GM21381 (cell line): ENCODE data around the gene TRMT2A.

Source experiments
- ATAC-seq: cut with Tn5 transposase; IDR thresholded peaks from one replicate; pipeline ENCODE4 v1.9.1; 2021; ENCODE audit warnings: mild to moderate bottlenecking, moderate library complexity; ENCODE audit not compliant: unreplicated experiment

The TRMT2A gene

DNA sequence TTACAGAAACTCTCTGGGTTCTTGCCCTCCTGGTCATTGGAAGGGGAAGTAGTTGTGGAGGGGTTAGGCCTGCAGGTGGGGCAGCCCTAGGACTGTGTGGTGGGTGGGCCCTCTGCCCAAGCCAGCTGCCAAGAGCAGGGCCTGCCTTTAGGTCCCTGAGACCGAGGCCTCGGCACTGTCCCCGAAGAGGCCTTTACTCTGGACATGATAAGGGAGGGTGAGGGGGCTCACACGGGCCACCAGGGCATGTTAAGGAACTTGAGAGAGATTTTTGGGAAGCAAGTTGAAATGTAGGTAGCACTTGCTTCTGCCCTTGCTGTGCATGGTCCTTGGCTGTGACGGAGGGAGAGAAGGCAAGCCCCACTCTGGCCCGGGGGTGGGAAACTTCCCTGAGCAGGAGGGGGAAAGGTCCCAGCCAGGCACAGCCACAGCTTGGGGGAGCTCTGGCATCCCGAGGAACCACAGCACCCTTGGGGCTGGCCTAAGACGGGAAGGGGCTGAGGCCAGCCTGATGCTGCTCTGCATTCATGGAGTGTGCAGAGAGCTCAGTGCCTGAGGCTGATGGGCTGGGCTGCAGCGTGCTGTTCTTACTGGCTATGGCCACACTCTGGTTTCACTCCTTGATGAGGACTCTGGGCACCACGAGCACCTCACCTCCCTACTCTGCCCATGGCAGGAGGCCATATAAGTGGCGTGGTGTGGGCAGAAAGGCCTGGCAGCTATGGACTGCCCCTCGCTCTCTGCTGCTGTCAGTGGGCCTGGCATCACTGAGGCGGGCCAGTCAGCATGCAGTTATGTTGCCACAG lies 8.9 kb downstream of the TRMT2A start:
- ATAC-seq = no peak

DNA sequence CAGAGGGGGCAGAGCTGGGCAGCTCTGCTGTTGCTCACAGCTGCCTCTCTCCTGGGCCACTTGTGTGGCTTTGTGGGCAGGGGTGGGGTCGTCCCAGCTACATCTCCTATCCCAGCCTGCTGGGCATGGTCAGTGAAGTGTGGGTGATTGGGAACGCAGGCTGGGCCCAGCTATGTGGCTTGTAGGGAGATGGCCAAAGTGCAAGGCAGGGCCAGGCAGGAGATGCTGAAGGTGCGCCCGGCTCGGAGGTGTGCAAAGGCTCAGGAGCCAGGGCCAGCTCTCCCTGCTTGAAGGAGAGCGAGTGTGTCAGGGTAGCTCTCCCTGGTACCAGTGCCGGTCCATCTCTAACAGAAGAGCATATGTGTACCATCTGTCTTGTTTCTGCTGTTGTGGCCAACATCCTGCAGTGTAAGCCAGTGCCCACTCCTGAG lies 9.5 kb downstream of the TRMT2A start:
- ATAC-seq = no peak

DNA sequence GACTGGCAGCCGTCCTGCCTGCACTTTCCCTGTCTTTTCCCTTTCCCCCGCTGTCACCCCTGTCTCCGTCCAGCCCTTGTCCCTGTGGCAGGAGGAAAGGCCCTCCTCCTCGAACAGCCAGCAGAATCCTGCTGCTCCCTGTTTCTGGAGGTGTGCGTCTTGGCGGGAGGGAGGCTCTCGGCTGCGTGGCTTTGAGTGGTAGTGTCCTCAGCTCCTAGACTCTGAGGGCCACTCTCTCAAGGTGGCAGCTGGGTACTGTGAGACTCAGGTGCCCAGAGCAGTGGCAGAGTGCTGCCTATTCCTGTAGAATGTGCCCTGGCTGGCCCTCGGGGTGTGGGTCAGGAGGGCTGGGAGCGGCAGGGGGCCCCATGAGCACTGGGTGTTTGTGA lies 10.2 kb downstream of the TRMT2A start:
- ATAC-seq = no peak

DNA sequence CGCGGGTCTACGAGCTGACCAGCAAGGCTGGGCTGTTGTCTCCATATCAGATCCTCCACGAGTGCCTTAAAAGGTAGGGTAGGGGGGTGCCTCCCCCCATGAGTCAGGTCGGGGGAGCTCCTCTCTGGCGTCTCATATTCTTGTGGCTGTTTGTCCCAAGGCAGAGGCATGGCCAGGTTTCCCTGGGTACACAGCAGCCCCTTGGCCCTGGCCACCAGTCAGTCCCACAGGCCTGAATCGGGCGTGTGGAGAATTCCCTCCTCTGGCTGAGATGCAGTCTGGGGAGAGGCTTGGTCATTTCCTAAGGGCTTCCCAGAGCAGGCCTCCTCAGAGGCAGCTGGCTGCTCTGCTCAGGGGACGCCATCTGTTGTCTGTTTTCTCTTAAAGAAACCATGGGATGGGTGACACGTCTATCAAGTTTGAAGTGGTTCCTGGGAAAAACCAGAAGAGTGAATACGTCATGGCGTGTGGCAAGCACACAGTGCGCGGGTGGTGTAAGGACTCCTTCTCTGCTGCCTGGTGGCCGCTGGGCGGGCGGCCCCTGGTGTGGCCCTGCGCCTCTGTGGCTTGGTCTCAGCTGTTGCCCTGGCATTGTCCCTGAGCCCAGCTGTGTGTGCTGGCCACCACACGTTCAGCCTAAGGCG lies 10.7 kb downstream of the TRMT2A start:
- no peak for ATAC-seq

DNA sequence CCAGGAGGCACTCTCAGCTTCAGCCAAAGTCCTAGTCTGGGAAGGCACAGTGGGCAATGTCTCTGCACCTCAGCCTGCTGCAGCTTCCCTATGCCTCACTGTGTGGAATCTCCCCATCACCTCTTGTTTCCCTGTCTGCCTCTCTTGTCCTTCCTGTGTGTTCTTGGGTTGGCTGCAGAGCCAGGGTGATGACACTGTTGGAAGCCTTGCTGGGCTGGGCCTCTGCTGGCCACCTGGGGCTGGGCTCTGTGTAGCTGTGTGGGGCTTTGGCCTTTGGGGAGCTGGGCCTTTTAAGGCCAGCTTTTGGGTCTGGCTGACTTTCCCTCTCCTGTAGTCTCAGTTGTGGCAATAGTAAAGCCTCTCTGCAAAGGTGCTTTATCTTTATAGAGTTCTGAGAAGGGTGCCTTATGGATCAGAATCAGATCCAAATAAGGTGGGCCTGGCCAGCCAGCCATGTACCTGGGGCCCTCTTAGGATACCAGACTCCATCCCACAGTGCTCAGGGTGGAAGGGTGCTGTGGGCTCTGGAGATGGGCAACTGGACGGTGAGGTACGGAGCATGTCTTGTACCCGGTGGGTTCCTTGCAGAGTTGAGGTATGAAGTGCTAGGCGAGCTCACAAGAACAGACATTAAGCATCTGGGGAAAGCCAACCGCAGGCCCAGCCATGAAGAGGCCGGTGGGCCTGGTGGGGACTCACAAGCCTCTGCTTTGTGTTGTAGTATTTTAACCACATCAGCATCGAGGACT lies 11.4 kb downstream of the TRMT2A start:
- no peak for ATAC-seq

DNA sequence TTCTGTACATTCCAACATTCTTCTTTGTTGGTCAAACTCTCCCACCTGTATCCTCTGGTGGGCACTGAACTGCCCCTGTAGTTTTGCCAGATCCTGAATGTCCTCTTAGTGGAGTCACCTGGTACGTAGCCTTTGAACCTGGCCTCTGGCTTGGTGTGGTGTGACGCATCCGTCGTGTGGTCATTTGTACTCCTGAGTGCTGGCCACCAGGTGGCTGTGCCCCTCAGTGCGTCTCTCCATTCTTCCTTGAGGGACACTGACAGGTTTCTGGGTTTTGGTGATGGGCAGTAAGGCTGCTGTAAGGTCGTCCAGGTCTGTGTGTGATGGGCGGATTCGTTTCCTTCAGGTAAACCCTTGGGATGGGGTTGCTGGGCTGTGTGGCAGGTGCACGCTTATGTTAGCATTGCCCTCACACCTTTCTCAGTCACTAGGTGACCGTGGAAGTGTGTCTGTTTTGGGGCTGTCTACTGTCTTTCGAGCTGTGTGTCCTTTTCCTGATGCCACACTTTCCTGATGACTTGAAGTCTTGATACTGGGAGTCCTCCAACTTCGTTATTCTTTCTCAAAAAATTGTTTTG lies 14.7 kb downstream of the TRMT2A start:
- no peak for ATAC-seq

DNA sequence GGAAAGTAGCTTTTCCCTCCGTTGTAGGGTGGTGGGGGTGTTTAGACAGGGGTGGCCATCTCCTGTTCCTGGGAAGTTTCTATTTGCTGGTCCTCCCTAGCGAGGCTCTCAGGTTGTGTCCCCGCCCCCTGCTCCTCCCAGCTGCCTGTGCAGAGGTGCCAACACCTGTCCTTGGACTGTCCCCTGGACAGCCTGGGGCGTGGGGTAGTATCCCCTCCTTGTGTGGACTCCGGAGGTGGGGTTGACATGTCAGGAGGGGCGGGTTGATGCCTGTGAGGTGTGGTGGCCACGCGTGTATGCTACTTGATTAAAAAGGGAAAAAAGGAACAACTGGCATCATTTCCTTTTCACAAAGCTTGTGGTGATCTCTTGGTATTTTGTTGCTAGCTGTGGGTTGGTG lies 15.4 kb downstream of the TRMT2A start:
- ATAC-seq = no peak

DNA sequence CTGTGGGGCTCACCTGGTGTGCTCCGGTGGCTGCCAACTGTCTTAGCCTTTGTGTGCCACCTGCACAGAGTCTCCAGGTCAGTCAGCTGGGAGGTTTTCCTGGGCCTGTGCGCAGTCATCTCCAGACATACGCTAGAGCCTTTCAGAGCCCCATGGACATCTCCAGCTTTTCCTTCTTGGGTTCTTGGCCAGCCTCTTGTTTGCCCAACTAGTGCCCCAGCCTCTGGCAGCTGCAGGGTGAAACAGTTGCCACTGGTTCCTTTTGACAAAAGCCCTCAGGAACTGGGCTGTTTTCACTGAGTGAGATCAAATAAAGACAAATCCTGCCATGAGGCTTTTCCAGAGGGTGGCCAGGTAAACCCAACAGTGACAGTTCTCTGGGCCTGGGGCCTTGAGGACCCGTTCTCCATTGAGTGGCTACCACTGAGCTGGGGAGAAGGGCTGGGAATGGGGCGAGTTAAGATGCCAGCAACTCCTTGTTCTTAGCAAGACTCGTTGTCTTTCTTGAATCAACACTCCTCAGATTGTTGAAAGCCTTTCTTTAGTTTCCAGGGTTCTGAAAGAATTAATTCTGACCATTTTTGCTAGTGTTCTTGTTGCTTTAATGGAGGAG lies 17.8 kb downstream of the TRMT2A start:
- ATAC-seq = no peak

DNA sequence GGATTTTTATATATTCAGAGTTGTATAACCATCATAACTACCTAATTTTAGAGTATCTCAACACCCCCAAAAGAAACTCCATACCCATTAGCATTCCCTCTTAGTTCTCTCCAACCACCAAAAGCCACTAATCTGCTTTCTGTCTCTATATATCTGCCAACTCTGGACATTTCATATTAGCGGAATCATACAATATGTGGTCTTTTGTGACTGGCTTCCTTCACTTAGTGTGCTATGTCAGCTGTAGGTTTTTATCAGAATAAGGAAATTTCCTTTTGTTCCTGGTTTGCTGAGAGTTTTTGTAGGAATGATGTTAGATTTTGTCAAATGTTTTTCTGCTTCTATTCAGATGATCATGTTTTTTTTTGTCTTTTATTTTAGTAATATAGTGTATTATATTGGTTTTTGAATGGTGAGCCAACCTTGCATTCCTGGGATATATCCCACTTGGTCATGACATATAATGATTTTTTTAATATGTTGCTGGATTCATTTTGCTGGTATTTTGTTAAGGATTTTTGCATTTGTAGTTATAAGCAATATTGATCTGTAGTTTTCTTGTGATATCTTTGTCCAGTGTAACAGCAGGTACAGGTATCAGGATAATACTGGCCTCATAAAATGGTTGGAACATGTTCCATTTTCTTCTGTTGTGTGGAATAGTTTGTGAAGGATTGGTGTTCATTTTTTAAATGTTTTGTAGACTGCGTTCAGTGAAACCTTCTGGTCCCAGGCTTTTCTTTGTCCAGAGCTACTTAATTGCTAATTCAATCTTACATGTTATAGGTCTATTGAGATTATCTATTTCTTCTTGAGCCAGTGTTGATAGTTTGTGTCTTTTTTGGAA lies 20.2 kb downstream of the TRMT2A start:
- no peak for ATAC-seq

DNA sequence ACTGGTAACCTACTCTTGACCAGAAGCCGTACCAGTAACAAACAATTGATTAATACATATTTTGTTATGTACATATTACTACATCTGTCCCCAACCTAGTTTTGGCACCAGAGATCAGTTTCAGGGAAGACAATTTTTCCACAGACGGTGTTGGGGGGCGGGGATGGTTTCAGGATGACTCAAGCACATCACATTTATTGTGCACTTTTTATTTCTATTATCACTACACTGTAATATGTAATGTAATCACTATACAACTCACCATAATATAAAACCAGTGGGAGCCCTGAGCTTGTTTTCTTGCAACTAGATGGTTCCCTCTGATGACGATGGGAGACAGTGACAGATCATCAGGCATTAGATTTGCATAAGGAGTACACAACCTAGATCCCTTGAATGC lies 21.5 kb downstream of the TRMT2A start:
- ATAC-seq = no peak

DNA sequence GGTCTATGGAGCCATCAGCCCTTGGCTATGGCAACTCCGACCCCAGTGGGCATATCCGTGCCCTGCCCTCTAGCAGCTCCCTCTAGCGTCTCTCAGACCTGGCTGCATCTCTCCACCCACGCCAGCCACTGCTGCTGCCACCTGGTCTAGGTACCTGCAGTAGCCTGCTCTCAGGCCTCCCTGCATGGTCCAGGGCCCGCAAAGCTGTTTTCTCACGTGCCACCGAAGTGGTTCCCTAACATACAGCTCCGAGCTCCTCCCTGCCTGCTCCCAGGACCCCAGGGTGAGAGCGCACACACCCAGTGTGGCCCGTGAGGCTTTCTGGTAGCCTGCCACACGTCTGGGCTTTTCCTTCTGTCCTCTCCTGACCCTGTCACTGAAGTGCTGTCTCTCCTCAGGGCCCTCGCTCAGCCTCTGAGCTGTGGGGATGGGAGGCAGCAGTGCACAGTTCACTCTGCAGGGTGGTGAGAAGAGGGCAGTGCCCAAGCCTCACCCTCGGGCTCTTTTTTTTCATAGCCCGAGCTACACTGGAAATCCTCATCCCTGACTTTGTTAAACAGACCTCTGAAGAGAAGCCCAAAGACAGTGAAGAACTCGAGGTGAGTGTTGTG lies 22.7 kb downstream of the TRMT2A start:
- no peak for ATAC-seq

DNA sequence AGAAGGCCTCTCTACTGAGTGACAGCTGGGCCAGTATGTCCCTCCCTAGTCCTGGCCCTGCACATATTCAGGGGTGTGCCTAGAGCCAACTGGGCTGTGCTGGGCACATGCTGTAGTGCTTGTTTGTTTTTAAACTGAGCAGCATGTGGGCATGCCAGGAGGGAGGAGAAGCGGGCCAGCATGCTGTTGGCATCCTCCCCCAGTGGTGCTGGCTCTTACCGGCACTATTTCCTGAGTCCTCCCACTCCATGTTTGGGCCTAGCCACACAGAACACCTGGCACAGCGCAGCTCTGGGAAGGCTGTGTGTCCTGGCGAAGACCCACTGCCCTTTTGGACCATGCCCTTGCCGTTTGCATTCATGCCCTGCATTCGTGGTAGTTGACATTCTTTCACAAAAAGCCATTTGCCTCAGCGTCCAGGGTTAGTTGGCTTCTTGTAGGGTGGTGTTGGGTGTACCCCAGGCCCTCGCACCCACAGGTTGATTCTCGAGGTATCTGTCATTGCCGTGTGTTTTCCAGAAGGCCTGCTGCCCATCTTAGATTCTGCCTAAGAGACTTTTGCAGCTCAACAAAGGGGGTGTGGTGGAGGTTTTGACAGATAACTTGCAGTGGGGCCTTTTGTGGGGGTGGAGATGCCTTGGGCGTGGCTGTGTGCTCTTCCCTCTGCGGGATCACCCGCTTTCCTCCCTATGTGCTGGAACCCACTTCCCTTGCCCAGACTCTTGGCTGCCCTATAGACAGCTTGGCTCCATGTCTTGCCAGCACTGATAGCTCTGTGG lies 23.4 kb downstream of the TRMT2A start:
- ATAC-seq = no peak

DNA sequence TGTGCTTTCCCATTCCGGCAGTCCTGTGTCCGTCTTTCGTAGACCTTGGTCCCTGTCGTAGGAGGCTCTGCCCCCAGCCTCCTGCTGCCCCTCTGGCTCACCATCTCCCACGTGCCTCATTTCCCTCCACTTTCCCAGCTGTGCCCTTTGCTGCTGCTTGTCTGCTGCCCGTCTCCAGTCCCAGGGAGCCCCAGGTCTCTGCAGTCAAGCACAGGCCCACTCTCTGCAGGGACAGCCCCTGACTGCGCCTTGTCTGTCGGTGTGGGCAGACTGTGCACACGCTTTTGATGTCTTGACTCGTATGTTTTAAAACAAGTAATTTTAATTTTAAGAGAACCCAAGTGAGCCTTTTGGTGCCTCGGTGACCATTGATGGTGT lies 24.6 kb downstream of the TRMT2A start:
- no peak for ATAC-seq

DNA sequence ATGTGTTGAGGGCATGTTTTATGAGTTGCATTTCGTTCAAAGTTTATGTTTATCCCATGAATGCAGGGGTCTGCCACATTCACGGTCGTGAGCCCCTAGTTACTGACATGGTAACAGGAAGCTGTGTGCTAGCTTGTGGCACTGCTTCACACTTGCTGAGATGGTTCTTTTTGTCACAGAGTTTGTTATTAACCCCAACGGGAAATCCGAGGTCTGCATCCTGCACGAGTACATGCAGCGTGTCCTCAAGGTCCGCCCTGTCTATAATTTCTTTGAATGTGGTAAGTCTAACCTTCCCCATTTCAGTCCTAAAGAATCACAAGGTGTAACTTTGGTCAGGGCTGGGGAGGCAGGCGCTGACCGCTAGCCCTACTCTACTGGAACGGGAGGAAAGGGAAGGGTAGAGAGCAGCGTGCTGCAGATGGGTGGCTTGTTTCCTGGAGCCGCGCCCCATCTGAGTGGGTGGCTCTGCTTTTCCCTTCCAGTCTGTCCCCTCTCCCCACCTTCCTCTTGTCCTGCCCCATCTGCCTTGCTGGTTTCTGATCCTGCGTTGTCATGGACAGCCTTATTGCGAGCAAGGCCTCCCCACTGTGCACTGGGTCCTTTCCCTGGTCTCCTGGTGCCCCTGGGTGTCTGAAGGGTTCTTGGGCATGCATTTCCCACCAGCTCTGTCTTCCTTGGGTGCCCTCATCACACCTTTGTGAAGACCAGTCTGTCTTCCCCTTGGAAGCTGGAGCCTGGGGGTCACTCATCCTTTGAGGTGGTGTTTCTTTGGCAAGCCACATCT lies 25.1 kb downstream of the TRMT2A start:
- no peak for ATAC-seq

DNA sequence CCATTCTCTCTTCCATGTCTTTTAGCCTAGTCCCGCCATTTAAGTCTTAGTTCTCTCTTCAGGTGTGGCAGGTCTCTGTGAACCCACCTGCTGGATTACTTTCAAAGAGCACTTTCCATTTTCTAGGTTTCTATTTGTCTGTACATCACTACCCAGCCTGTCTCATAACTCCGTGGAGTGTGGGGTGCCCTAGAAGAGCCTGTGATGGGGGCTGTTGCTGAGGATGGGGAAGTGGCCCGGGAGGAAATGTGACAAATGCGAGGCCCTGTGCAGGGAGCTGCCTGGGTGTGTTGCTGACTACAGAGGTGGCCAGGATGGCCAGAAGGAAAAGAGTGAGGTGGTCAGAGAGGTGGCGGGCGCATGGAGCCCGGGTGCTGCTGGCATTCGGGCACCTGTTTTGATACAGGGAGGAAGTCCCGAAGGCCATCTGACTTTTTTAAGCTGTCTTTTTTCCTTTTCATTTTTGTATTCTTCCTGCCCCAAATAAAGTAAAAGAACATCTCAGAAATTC lies 26.2 kb downstream of the TRMT2A start:
- no peak for ATAC-seq

DNA sequence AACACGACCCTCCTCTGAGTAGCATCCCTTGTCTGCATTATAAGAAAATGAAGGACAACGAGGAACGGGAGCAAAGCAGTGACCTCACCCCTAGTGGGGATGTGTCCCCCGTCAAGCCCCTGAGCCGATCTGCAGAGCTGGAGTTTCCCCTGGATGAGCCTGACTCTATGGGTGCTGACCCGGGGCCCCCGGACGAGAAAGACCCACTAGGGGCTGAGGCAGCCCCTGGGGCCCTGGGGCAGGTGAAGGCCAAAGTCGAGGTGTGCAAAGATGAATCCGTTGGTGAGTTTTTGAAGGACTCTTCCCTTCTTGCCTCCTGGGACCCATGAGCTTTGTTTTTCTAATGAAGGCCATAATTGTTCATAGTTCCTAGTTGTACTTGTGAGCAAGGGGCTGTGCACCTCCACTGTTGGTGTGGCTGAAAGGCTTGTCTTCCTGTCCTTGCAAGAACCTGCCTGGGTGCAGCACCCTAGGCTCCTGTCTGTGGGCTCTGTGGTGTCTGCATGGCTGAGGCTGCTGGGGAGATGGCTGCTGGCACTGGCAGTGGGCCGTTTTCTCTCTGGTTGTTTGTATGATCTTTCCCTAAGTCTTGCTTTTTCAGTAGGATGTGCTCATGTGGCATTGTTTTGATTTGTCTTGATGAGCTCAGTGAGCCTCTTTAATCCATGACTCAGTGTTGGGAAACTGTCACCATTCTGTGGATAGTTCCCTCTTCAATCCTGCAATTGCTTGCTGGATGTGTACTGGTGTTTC lies 26.9 kb downstream of the TRMT2A start:
- ATAC-seq = no peak

DNA sequence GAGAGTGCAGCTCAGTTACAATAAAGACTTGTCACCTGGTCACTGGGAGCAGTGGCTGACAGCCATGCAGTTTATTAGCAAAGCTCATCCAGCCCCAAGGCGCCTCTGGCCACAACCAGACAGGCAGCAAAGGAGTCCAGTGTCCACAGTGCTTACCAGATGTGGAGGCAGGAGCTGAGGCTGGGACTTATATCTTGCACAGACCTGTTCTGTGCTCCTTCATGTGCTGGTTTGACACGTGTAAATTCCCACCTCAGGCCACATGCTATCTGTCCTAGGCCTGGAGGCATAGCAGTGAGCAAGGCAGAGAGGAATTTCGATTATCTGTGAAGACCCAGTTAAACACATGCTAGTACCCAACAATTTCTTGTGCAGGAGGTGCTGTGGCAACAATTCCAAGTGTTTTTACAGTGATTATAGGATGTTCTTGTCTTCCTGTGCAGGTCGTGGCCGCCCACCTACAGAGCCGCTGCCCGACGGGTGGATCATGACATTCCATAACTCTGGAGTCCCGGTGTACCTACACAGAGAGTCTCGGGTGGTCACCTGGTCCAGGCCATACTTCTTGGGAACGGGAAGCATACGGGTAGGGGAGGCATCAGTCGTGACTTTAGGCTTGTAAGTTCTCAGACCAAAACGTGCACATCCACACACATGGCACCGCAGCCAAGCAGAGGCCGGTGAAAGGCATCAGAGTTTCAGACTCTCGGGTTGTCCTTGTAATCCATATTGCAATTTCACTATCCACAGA lies 27.6 kb downstream of the TRMT2A start:
- no peak for ATAC-seq
